GM12878 (cell line): Measurements from ENCODE around the gene CRB2.

Source experiments
- ATF2 ChIP-seq: IDR thresholded peaks from 2 replicates; pipeline ENCODE4 v1.6.1; 2012; ENCODE audit warnings: low read length, inconsistent platforms
- CHD4 ChIP-seq: fragments of 200-600 bp; sonication (generic); IDR thresholded peaks from 2 replicates; pipeline ENCODE4 v1.6.1; 2016; ENCODE audit warnings: mild to moderate bottlenecking
- CTCF ChIP-seq, 3 experiments: IDR thresholded peaks in 2 of 3; conservative IDR thresholded peaks in 1 of 3; 2 replicates each; pipeline ENCODE4 v1.5.1; 2011; ENCODE audit warnings: low read depth in 3 of 3, low read length in 3 of 3, mild to moderate bottlenecking in 3 of 3, control low read depth in 2 of 3, moderate library complexity in 2 of 3, inconsistent platforms in 1 of 3, mixed read lengths in 1 of 3; ENCODE audit not compliant: control insufficient read depth in 2 of 3, insufficient read depth in 1 of 3; ENCODE audit errors: extremely low read depth in 1 of 3
- NFYB ChIP-seq: IDR thresholded peaks from 2 replicates; pipeline ENCODE4 v1.6.1; 2011; ENCODE audit warnings: low read depth, mild to moderate bottlenecking, low read length, improper control_type of control experiment, moderate library complexity; ENCODE audit not compliant: insufficient read depth
- RFX5 ChIP-seq: IDR thresholded peaks from 2 replicates; pipeline ENCODE4 v1.6.1; 2011; ENCODE audit warnings: low read depth, low read length, improper control_type of control experiment
- TARDBP ChIP-seq: IDR thresholded peaks from 2 replicates; pipeline ENCODE4 v1.6.1; 2016; ENCODE audit warnings: borderline replicate concordance
- USF2 ChIP-seq: IDR thresholded peaks from 2 replicates; pipeline ENCODE4 v1.6.1; 2011; ENCODE audit warnings: low read depth, low read length, improper control_type of control experiment, borderline replicate concordance

- TF ChIP-seq TARDBP (no peak), NFYB (no peak), RFX5 (no peak), USF2 (no peak), CTCF (IDR thresholded peaks at IDR 0.05 in 2 of 3, conservative IDR thresholded peaks at IDR 0.05 in 1 of 3; ENCODE audit: control insufficient read depth in 2 of 3, extremely low read depth in 1 of 3, insufficient read depth in 1 of 3, low read depth in 3 of 3, low read length in 3 of 3) (no peak), ATF2 (no peak), CHD4 (no peak)
These were observed 10.0 kb upstream of the CRB2 start for GRCh38 chr9:123346026-123346425.
